ENCODE results near the gene PLEKHO2. TPM values are rescaled to one million over a fixed set of nuclear protein-coding genes. Genes with fewer than 3 reads are reported as not detected.

PLEKHO2 gene
- total and polyA plus RNA-seq, 10 donors: 33.9 to 249 (median 141) TPM

- H3K36me3 ChIP-seq: no peaks in the 10 kb centered on the region
- intact Hi-C loops (cut with DNase I; ENCODE audit: low total_unique reads): no loop called here
Observed at GRCh38 chr15:64833690-64834089, 8.0 kb upstream of the PLEKHO2 start.

DNA sequence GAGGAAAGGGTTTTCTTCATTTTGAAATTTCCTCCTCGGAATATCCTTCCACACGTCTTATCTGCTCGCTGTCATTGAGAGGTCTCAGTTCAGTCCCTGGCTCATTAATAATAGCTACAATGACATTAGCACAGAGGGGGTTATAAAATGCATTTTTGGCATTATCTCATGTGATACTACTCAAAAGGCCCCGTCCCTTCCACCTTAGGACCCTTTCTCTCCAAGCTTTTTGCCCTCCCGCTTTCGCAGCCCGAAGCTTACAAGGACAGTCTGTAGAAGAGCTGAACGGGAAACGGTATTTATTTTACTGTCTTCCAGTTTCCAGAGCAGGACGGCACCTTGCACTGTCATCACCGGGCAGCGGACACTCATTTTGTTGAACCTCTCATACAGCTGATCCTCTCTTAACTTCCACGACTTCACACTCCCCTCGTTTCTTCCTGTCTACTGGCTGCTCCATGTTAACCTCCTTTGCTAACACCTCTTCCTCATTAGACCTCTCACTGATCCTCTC is 5.6 kb upstream of the PLEKHO2 start:
- Histone ChIP-seq H3K27me3 (replicated peaks in 1 of 7) (no peaks in the 10 kb centered on the region), H3K27ac (peak overlapping the region; percentile 44 to 99 (median 83)), H3K9me3 (no peaks in the 10 kb centered on the region), H3K4me1 (peaks cover 14 to 61% (median 43%) of the 10 kb centered on the region in 6 donors), H3K4me3 (peak overlapping the region in 2 of 8 donors; percentile 0 to 49), H3K36me3 (no peaks in the 10 kb centered on the region)
- WGBS, 5 donors: 41 to 58% (median 45%) methylated on average over 14 of the region's 14 CpGs
- intact Hi-C loops (cut with DNase I; ENCODE audit: low total_unique reads): no loop called here
- no peak for DNase-seq
- TF ChIP-seq POLR2AphosphoS5 (IDR thresholded peaks at IDR 0.05): no peak
- TF ChIP-seq CTCF (IDR thresholded peaks at IDR 0.05 in 8 of 11, conservative IDR thresholded peaks at IDR 0.05 in 3 of 11): peak in 4 of 11 experiments; percentile 26 to 59 (median 42)

More at GRCh38 chr15:64833690-64834089, 8.0 kb upstream of the PLEKHO2 start:
- H3K9me3 ChIP-seq: no peaks in the 10 kb centered on the region
- 95 to 100% (median 98%) methylated on average over 4 of the region's 4 CpGs for WGBS, 5 donors
- TF ChIP-seq POLR2A (IDR thresholded peaks at IDR 0.05) (no peak), POLR2AphosphoS5 (IDR thresholded peaks at IDR 0.05) (no peak), CTCF (IDR thresholded peaks at IDR 0.05 in 8 of 11, conservative IDR thresholded peaks at IDR 0.05 in 3 of 11) (no peak)
- DNase-seq: no peak
- no peaks in the 10 kb centered on the region for H3K27me3 ChIP-seq (replicated peaks in 1 of 7)
- H3K27ac ChIP-seq: no peak overlapping the region
- H3K4me1 ChIP-seq: peaks cover 8 to 37% (median 33%) of the 10 kb centered on the region in 6 donors
- no peak overlapping the region for H3K4me3 ChIP-seq

GRCh38 chr15:64837502-64837901 is 4.2 kb upstream of the PLEKHO2 start:
- no peak for DNase-seq
- no peak for TF ChIP-seq CTCF (IDR thresholded peaks at IDR 0.05 in 8 of 11, conservative IDR thresholded peaks at IDR 0.05 in 3 of 11)
- TF ChIP-seq POLR2A (IDR thresholded peaks at IDR 0.05): no peak
- peak in 1 of 3 donors; percentile 78 for TF ChIP-seq POLR2AphosphoS5 (IDR thresholded peaks at IDR 0.05)
- Histone ChIP-seq H3K27me3 (replicated peaks in 1 of 7) (no peaks in the 10 kb centered on the region), H3K4me1 (peaks cover 15 to 65% (median 47%) of the 10 kb centered on the region in 6 donors), H3K9me3 (no peaks in the 10 kb centered on the region), H3K36me3 (no peaks in the 10 kb centered on the region), H3K4me3 (no peak overlapping the region), H3K27ac (peak overlapping the region; percentile 42 to 99 (median 83))
- 22 to 58% (median 33%) methylated on average over 1 of the region's 1 CpG for WGBS, 5 donors
- intact Hi-C loops (cut with DNase I; ENCODE audit: low total_unique reads): no loop called here

DNA sequence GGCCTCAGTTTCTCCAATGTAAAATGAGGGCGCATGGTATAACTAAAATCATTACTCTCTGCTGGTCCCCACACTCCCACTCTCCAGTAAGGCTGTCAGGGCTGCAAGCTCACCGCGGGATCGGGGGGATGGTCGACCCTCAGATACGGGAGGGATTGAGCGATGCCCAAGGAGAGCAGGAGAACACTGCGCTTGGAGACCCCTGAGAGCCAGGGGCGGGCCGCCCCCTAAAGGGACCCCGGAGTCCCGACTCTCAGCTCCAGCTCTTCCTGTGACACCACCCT is 713 bp upstream of the PLEKHO2 start:
- WGBS, 5 donors: 0 to 7% (median 6%) methylated on average over 4 to 12 of the region's 12 CpGs
- intact Hi-C loops (cut with DNase I; ENCODE audit: low total_unique reads): loop anchor here (5.0 kb wide), 1 partner anchor 56 kb away; no protein-coding TSS in a partner anchor
- TF ChIP-seq POLR2AphosphoS5 (IDR thresholded peaks at IDR 0.05): no peak
- no peak for TF ChIP-seq CTCF (IDR thresholded peaks at IDR 0.05 in 8 of 11, conservative IDR thresholded peaks at IDR 0.05 in 3 of 11)
- no peak for TF ChIP-seq POLR2A (IDR thresholded peaks at IDR 0.05)
- peak overlapping the region; percentile 48 to 99 (median 83) for H3K4me3 ChIP-seq
- peaks cover 30 to 90% (median 69%) of the 10 kb centered on the region in 6 donors for H3K4me1 ChIP-seq
- H3K27ac ChIP-seq: peak overlapping the region; percentile 91 to 99 (median 97)
- peaks cover 0 to 12% (median 0%) of the 10 kb centered on the region in 6 donors for H3K36me3 ChIP-seq
- no peak for DNase-seq
- no peaks in the 10 kb centered on the region for H3K27me3 ChIP-seq (replicated peaks in 1 of 7)
- H3K9me3 ChIP-seq: no peaks in the 10 kb centered on the region
